GM19438 (cell line): ENCODE results near the gene C11orf65.

Source experiments
- ATAC-seq: cut with Tn5 transposase; IDR thresholded peaks from one replicate; pipeline ENCODE4 v1.9.1; 2021; ENCODE audit warnings: low read depth; ENCODE audit not compliant: unreplicated experiment

The C11orf65 gene

GRCh38 chr11:108467091-108467823 is at the start of gene C11orf65:
C11orf65 (minus strand) TSS chr11:108467529; CDS start chr11:108461559, 5,970 bp downstream.
- ATAC-seq = peak; percentile 99

GRCh38 chr11:108516125-108516524 is 48.8 kb upstream of the C11orf65 start:
- ATAC-seq = no peak

GRCh38 chr11:108512708-108513107 is 45.4 kb upstream of the C11orf65 start:
- no peak for ATAC-seq

- no peak for ATAC-seq
These were observed 44.6 kb upstream of the C11orf65 start for GRCh38 chr11:108511851-108512474.

GRCh38 chr11:108508653-108509593 is 41.6 kb upstream of the C11orf65 start:
- ATAC-seq = no peak

GRCh38 chr11:108501396-108501795 is 34.1 kb upstream of the C11orf65 start:
- no peak for ATAC-seq

GRCh38 chr11:108500721-108501120 is 33.4 kb upstream of the C11orf65 start:
- ATAC-seq = no peak

- no peak for ATAC-seq
These were observed 32.8 kb upstream of the C11orf65 start for GRCh38 chr11:108500169-108500568.

- ATAC-seq = no peak
These were observed 31.6 kb upstream of the C11orf65 start for GRCh38 chr11:108498816-108499408.

GRCh38 chr11:108498046-108498815 is 30.9 kb upstream of the C11orf65 start, which contains the start of gene POGLUT3:
POGLUT3 (minus strand) TSS chr11:108498384; CDS start chr11:108498366, 18 bp downstream.
- peak; percentile 61 for ATAC-seq

GRCh38 chr11:108497317-108498045 is 30.2 kb upstream of the C11orf65 start:
- peak; percentile 61 for ATAC-seq

GRCh38 chr11:108496643-108497256 is 29.4 kb upstream of the C11orf65 start:
- no peak for ATAC-seq

- ATAC-seq = no peak
These were observed 28.0 kb upstream of the C11orf65 start for GRCh38 chr11:108495326-108495725.

GRCh38 chr11:108494182-108494581 is 26.9 kb upstream of the C11orf65 start:
- no peak for ATAC-seq

GRCh38 chr11:108491936-108492335 is 24.6 kb upstream of the C11orf65 start:
- no peak for ATAC-seq

- no peak for ATAC-seq
These were observed 19.5 kb upstream of the C11orf65 start for GRCh38 chr11:108486828-108487227.

- no peak for ATAC-seq
These were observed 19.0 kb upstream of the C11orf65 start for GRCh38 chr11:108486331-108486730.

GRCh38 chr11:108483163-108483562 is 15.8 kb upstream of the C11orf65 start:
- ATAC-seq = no peak
